ENCODE measurements around the gene SLC16A2.

DNA sequence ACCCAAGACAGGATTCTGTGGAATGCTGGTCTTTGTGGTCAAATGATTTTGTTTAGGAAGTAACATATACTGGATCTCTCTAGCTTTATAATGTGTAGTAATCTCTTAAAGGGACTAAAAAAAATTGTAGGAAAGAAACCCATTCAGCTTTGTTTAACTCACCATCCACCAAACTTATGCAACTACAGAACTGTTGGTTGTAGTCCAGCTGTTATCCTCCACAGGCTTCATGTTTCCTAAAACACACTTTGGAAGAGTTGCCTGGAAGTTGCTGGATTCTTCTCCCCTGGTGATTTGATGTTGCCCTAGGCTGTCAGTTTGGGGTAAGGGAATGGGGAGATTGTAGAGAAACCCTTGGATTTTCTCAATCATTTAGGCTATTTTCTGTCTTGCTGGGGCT is 103.8 kb downstream of the SLC16A2 start:
- TF ChIP-seq, protein P1, sequence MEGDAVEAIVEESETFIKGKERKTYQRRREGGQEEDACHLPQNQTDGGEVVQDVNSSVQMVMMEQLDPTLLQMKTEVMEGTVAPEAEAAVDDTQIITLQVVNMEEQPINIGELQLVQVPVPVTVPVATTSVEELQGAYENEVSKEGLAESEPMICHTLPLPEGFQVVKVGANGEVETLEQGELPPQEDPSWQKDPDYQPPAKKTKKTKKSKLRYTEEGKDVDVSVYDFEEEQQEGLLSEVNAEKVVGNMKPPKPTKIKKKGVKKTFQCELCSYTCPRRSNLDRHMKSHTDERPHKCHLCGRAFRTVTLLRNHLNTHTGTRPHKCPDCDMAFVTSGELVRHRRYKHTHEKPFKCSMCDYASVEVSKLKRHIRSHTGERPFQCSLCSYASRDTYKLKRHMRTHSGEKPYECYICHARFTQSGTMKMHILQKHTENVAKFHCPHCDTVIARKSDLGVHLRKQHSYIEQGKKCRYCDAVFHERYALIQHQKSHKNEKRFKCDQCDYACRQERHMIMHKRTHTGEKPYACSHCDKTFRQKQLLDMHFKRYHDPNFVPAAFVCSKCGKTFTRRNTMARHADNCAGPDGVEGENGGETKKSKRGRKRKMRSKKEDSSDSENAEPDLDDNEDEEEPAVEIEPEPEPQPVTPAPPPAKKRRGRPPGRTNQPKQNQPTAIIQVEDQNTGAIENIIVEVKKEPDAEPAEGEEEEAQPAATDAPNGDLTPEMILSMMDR (IDR thresholded peaks at IDR 0.05; ENCODE audit: borderline replicate concordance, extremely low read depth, low read length, poor library complexity, severe bottlenecking): no peak
- no peak for TF ChIP-seq EZH2 (IDR thresholded peaks at IDR 0.05; ENCODE audit: borderline replicate concordance, low read depth, low read length, severe bottlenecking)

All from DND-41 (cell line).